H1 (cell line): ENCODE measurements around the gene WDFY3. TPM values are rescaled to one million over a fixed set of nuclear protein-coding genes. Genes with fewer than 3 reads are reported as not detected.

ENCODE experiments used
- CTCF ChIA-PET: fragments of 300-600 bp; sonication (Branson Sonifier 250); formaldehyde crosslinking; loops from one replicate; lab custom pipeline; 2021; ENCODE audit not compliant: partially characterized antibody; lab: Charles Lee
- POLR2A ChIA-PET: fragments of 300-600 bp; sonication (Branson Sonifier 250); formaldehyde crosslinking; loops from one replicate; lab custom pipeline; 2021; ENCODE audit warnings: inconsistent platforms; ENCODE audit not compliant: partially characterized antibody; lab: Charles Lee
- DNase-seq, 2 experiments: peaks; one replicate each; pipeline versions ENCODE4 v3.0.0 to v3.0.0-alpha.2; 2010 to 2022; ENCODE audit warnings: low spot score in 2 of 2, low read depth in 1 of 2, mixed read lengths in 1 of 2
- FAIRE-seq: peaks from 2 replicates; lab custom pipeline; 2011; peaks lifted over from hg19 to GRCh38; lab: Jason Lieb, UNC
- H2AFZ ChIP-seq: 2 replicates; pipeline ENCODE4 v1.8.1; 2012; ENCODE audit warnings: low read length, inconsistent platforms
- H2AK5ac ChIP-seq: 2 replicates; pipeline ENCODE4 v1.6.1; 2013; ENCODE audit warnings: low read depth, low read length
- H2BK120ac ChIP-seq: replicated peaks from 2 replicates; pipeline ENCODE3; 2013; ENCODE audit warnings: low read depth, low read length, inconsistent platforms
- H2BK12ac ChIP-seq: 2 replicates; pipeline ENCODE4 v1.6.1; 2013; ENCODE audit warnings: low read depth, low read length
- H2BK15ac ChIP-seq: 2 replicates; pipeline ENCODE4 v1.6.1; 2013; ENCODE audit warnings: low read length
- H2BK20ac ChIP-seq: 2 replicates; pipeline ENCODE4 v1.6.1; 2013; ENCODE audit warnings: low read length
- H2BK5ac ChIP-seq: 2 replicates; pipeline ENCODE4 v1.6.1; 2013; ENCODE audit warnings: low read depth, low read length
- H3K14ac ChIP-seq: 2 replicates; pipeline ENCODE4 v1.6.1; 2013; ENCODE audit warnings: inconsistent platforms; ENCODE audit not compliant: insufficient read length
- H3K18ac ChIP-seq: 2 replicates; pipeline ENCODE4 v1.6.1; 2013; ENCODE audit warnings: low read length; ENCODE audit errors: extremely low read depth
- H3K23ac ChIP-seq: 2 replicates; pipeline ENCODE4 v1.6.1; 2013; ENCODE audit warnings: inconsistent platforms; ENCODE audit not compliant: insufficient read length
- H3K23me2 ChIP-seq: 2 replicates; pipeline ENCODE4 v1.6.1; 2013; ENCODE audit warnings: low read depth, low read length
- H3K27ac ChIP-seq: 2 replicates; pipeline ENCODE4 v1.6.1; 2011; ENCODE audit warnings: low read depth, low read length, inconsistent platforms
- H3K27me3 ChIP-seq, 4 experiments: replicated peaks in 1 of 4; 1 replicate in 1 of 4; 2 replicates in 3 of 4; pipeline versions ENCODE4 v1.6.1 to v1.8.1; 2011 to 2013; ENCODE audit warnings: low read length in 3 of 4, mild to moderate bottlenecking in 3 of 4, inconsistent platforms in 2 of 4, mixed read lengths in 2 of 4, moderate library complexity in 1 of 4; ENCODE audit not compliant: control insufficient read depth in 3 of 4, insufficient read depth in 3 of 4; ENCODE audit errors: extremely low read depth in 1 of 4
- H3K36me3 ChIP-seq, 4 experiments: 2 replicates each; pipeline versions ENCODE4 v1.6.1 to v1.8.1; 2011 to 2013; ENCODE audit warnings: mild to moderate bottlenecking in 4 of 4, low read length in 3 of 4, moderate library complexity in 2 of 4, control low read depth in 1 of 4, inconsistent platforms in 1 of 4; ENCODE audit not compliant: insufficient read depth in 4 of 4, control insufficient read depth in 2 of 4
- H3K4ac ChIP-seq: replicated peaks from 2 replicates; pipeline ENCODE3; 2013; ENCODE audit warnings: low read length, low read depth, mixed read lengths, inconsistent platforms; ENCODE audit not compliant: insufficient read length
- H3K4me1 ChIP-seq, 4 experiments: replicated peaks in 1 of 4; 1 replicate in 1 of 4; 2 replicates in 3 of 4; pipeline versions ENCODE4 v1.6.1 to v1.8.1; 2011 to 2013; ENCODE audit warnings: low read length in 3 of 4, inconsistent platforms in 2 of 4, mixed read lengths in 1 of 4; ENCODE audit not compliant: insufficient read depth in 4 of 4, control insufficient read depth in 3 of 4
- H3K4me2 ChIP-seq, 2 experiments: 2 replicates each; pipeline versions ENCODE4 v1.6.1 to v1.8.1; 2011 to 2013; ENCODE audit warnings: low read depth in 2 of 2, low read length in 2 of 2, control low read depth in 1 of 2, inconsistent platforms in 1 of 2, mild to moderate bottlenecking in 1 of 2; ENCODE audit not compliant: insufficient read depth in 1 of 2
- H3K4me3 ChIP-seq, 4 experiments: fragments of 200-600, 300-600 bp in 1 of 4; sonication (generic), shearing (Covaris generic), sonication (Bioruptor Twin) in 1 of 4; 2 replicates each; pipeline versions ENCODE4 v1.5.1 to v1.8.1; 2011 to 2016; ENCODE audit warnings: low read length in 4 of 4, low read depth in 3 of 4, control low read depth in 2 of 4, inconsistent platforms in 2 of 4, mild to moderate bottlenecking in 2 of 4, mixed read lengths in 1 of 4, moderate library complexity in 1 of 4; ENCODE audit not compliant: insufficient read depth in 2 of 4; ENCODE audit errors: extremely low read depth in 1 of 4
- H3K56ac ChIP-seq: replicated peaks from 2 replicates; pipeline ENCODE3; 2013; ENCODE audit warnings: low read depth, mild to moderate bottlenecking, mixed read lengths, low read length, inconsistent platforms; ENCODE audit not compliant: insufficient read length
- H3K79me1 ChIP-seq: 2 replicates; pipeline ENCODE4 v1.6.1; 2013; ENCODE audit warnings: low read depth, low read length, control low read depth
- H3K79me2 ChIP-seq, 2 experiments: 2 replicates each; pipeline versions ENCODE4 v1.6.1 to v1.8.1; 2012 to 2013; ENCODE audit warnings: low read length in 2 of 2, mild to moderate bottlenecking in 2 of 2, inconsistent platforms in 1 of 2; ENCODE audit not compliant: insufficient read depth in 2 of 2, control insufficient read depth in 1 of 2
- H3K9ac ChIP-seq, 4 experiments: replicated peaks in 1 of 4; 1 replicate in 1 of 4; 2 replicates in 3 of 4; pipeline versions ENCODE4 v1.6.1 to v1.8.1; 2011 to 2013; ENCODE audit warnings: low read depth in 3 of 4, low read length in 3 of 4, control low read depth in 2 of 4, mild to moderate bottlenecking in 2 of 4, moderate library complexity in 2 of 4, inconsistent platforms in 1 of 4; ENCODE audit errors: extremely low read depth in 1 of 4
- H3K9me3 ChIP-seq, 2 experiments: 2 replicates each; pipeline versions ENCODE4 v1.6.1 to v1.8.1; 2012 to 2013; ENCODE audit warnings: mild to moderate bottlenecking in 2 of 2, moderate library complexity in 2 of 2, control low read depth in 1 of 2, inconsistent platforms in 1 of 2, low read depth in 1 of 2, low read length in 1 of 2, mixed read lengths in 1 of 2; ENCODE audit not compliant: insufficient read depth in 2 of 2
- H4K20me1 ChIP-seq, 2 experiments: replicated peaks in 1 of 2; 2 replicates each; pipeline versions ENCODE3 to v1.8.1; 2011 to 2013; ENCODE audit warnings: inconsistent platforms in 2 of 2, low read length in 2 of 2, mild to moderate bottlenecking in 1 of 2; ENCODE audit not compliant: insufficient read depth in 2 of 2, control insufficient read depth in 1 of 2
- H4K5ac ChIP-seq: 2 replicates; pipeline ENCODE4 v1.6.1; 2013; ENCODE audit warnings: low read length, low read depth, mixed read lengths, inconsistent platforms; ENCODE audit not compliant: insufficient read length
- H4K8ac ChIP-seq: 2 replicates; pipeline ENCODE4 v1.8.0; 2013; ENCODE audit warnings: mild to moderate bottlenecking, moderate library complexity, low read length, inconsistent platforms; ENCODE audit not compliant: insufficient read depth; ENCODE audit errors: extremely low read depth
- H4K91ac ChIP-seq: replicated peaks from 2 replicates; pipeline ENCODE3; 2013; ENCODE audit warnings: low read length, mixed read lengths, inconsistent platforms; ENCODE audit not compliant: insufficient read length
- ASH2L ChIP-seq: fragments of 200-600, 300-600 bp; sonication (generic); IDR thresholded peaks from one replicate; pipeline ENCODE4 v1.7.1; 2017; ENCODE audit warnings: low read length
- CEBPB ChIP-seq: IDR thresholded peaks from 2 replicates; pipeline ENCODE4 v1.6.1; 2012; ENCODE audit warnings: low read depth, low read length
- EZH2 ChIP-seq: fragments of 200-600 bp; sonication (generic); IDR thresholded peaks from 2 replicates; pipeline ENCODE4 v1.7.1; 2012; ENCODE audit warnings: low read depth, mild to moderate bottlenecking, moderate library complexity, low read length, inconsistent platforms; ENCODE audit not compliant: severe bottlenecking
- MAFK ChIP-seq: IDR thresholded peaks from 2 replicates; pipeline ENCODE4 v1.6.1; 2012; ENCODE audit warnings: low read depth, mild to moderate bottlenecking, improper control_type of control experiment, low read length
- SAP30 ChIP-seq: fragments of 300-600 bp; sonication (generic); IDR thresholded peaks from 2 replicates; pipeline ENCODE4 v1.7.1; 2012; ENCODE audit warnings: low read length, moderate library complexity, mild to moderate bottlenecking, inconsistent platforms; ENCODE audit not compliant: insufficient read depth, insufficient replicate concordance
- SIN3A ChIP-seq, 2 experiments: IDR thresholded peaks in 1 of 2; conservative IDR thresholded peaks in 1 of 2; 2 replicates each; pipeline ENCODE4 v1.6.1; 2011 to 2012; ENCODE audit warnings: low read length in 2 of 2, improper control_type of control experiment in 1 of 2, low read depth in 1 of 2, mild to moderate bottlenecking in 1 of 2
- SIRT6 ChIP-seq: IDR thresholded peaks from one replicate; pipeline ENCODE4 v1.7.1; 2012; ENCODE audit warnings: low read length, inconsistent platforms
- SIX5 ChIP-seq: IDR thresholded peaks from 2 replicates; pipeline ENCODE4 v1.6.1; 2011; ENCODE audit warnings: mild to moderate bottlenecking, low read depth, low read length
- SP1 ChIP-seq: IDR thresholded peaks from 2 replicates; pipeline ENCODE4 v1.6.1; 2011; ENCODE audit warnings: low read depth, low read length
- SP2 ChIP-seq: IDR thresholded peaks from 2 replicates; pipeline ENCODE4 v1.6.1; 2012; ENCODE audit warnings: mild to moderate bottlenecking, low read length, inconsistent platforms
- TEAD4 ChIP-seq: IDR thresholded peaks from 2 replicates; pipeline ENCODE4 v1.6.1; 2012; ENCODE audit warnings: low read depth, low read length, inconsistent platforms, mixed read lengths
- WGBS, 2 experiments: shearing (Covaris generic) in 1 of 2; methylation state at CpG; one replicate each; pipeline versions ENCODE4 v1.1.6 to v1.1.7; 2013 to 2015; ENCODE audit warnings: low lambda C conversion rate in 2 of 2, mixed read lengths in 2 of 2, inconsistent platforms in 1 of 2, low coverage in 1 of 2, missing lambda C conversion rate in 1 of 2; ENCODE audit not compliant: insufficient replicate concordance in 2 of 2, insufficient coverage in 1 of 2, insufficient read length in 1 of 2; ENCODE audit errors: extremely low coverage in 1 of 2, missing lambda C conversion rate in 1 of 2; 5-methylcytosine and 5-hydroxymethylcytosine counted together
- polyA plus RNA-seq, 7 experiments: library from polyadenylated mRNA; depleted of rRNA in 3 of 7; stranded (reverse) in 5 of 7; unstranded in 2 of 7; fragments of >200 nt in 5 of 7; fragments of 200-250 nt in 2 of 7; gene quantifications; 1 replicate in 5 of 7; 2 replicates in 1 of 7; 4 replicates in 1 of 7; pipeline versions ENCODE4 v1.2.1 to v1.2.3, GENCODE V29; 2011 to 2013; ENCODE audit warnings: missing spikeins in 2 of 7, mixed read lengths in 2 of 7
- total RNA-seq: library from RNA; stranded (reverse); fragmentation: NEBNext Ultra II Directional; extraction: Animal tissue kit (Norgen Biotek cat#: 25700); gene quantifications from 2 replicates; pipeline ENCODE4 v1.2.1, GENCODE V29; 2021

The WDFY3 gene
- total and polyA plus RNA-seq, 2 of the 8 experiments (the other 6 are each of a cell fraction or from before 2014, with no cell fraction given), result 25.6 to 62.4 TPM

- Histone ChIP-seq H4K20me1 (peaks cover 0 to 10% of the 10 kb centered on the region in 2 experiments), H4K5ac (no peak overlapping the region), H3K4me1 (peaks cover 0 to 3% (median 1%) of the 10 kb centered on the region in 4 experiments; a peak in 4 of 7 replicates), H2BK15ac (no peak overlapping the region), H3K9me3 (no peaks in the 10 kb centered on the region), H2BK120ac (no peak overlapping the region), H3K56ac (no peak overlapping the region), H3K79me1 (no peaks in the 10 kb centered on the region), H3K27ac (no peak overlapping the region), H2BK20ac (no peak overlapping the region), H3K36me3 (no peaks in the 10 kb centered on the region), H4K8ac (no peak overlapping the region), H3K14ac (no peak overlapping the region), H3K18ac (no peak overlapping the region), H3K23me2 (no peaks in the 10 kb centered on the region), H3K79me2 (peaks cover 8 to 98% of the 10 kb centered on the region in 2 experiments; a peak in 3 of 4 replicates), H4K91ac (no peak overlapping the region), H2AFZ (no peak overlapping the region), H3K4me3 (no peak overlapping the region), H3K4me2 (no peak overlapping the region), H3K27me3 (no peaks in the 10 kb centered on the region), H3K9ac (no peak overlapping the region), H2BK5ac (no peak overlapping the region), H3K4ac (no peak overlapping the region), H2BK12ac (no peak overlapping the region; the same call in 1 of the 2 replicates), H3K23ac (no peak overlapping the region), H2AK5ac (no peak overlapping the region)
- FAIRE-seq (no peak), DNase-seq (no peak)
- ChIA-PET POLR2A (no interaction called here), CTCF (interaction anchor here (1.0 kb wide), 1 partner anchor 14 kb away, joined by 4 read pairs; no protein-coding TSS in a partner anchor)
- 69% methylated on average over 4 of the region's 4 CpGs; no CpG with 5 or more reads in 1 of the 2 experiments for WGBS, 2 experiments
- no peak for TF ChIP-seq EZH2
- no peak for TF ChIP-seq SIN3A (conservative IDR thresholded peaks at IDR 0.05 in 1 of 2, IDR thresholded peaks at IDR 0.05 in 1 of 2; ENCODE audit: low read depth in 1 of 2, low read length in 2 of 2)
- TF ChIP-seq MAFK, result no peak
- no peak for TF ChIP-seq CEBPB
- TF ChIP-seq SIRT6, result no peak
- TF ChIP-seq SP1, result no peak
- TF ChIP-seq SIX5, result no peak
- no peak for TF ChIP-seq SP2
- no peak for TF ChIP-seq ASH2L
- no peak for TF ChIP-seq SAP30
- TF ChIP-seq TEAD4, result no peak
Observed at GRCh38 chr4:84957514-84958420, 8.7 kb downstream of the WDFY3 start.
